Aortic smooth muscle cell (primary cell): ENCODE data around the gene SLC16A10. TPM values are rescaled to one million over a fixed set of nuclear protein-coding genes. Genes with fewer than 3 reads are reported as not detected.

Experiments used
- total RNA-seq: library from RNA; depleted of rRNA; stranded (reverse); fragments of >200 nt; gene quantifications from 2 replicates; pipeline ENCODE4 v1.2.3, GENCODE V29; 2014

SLC16A10 gene, protein sequence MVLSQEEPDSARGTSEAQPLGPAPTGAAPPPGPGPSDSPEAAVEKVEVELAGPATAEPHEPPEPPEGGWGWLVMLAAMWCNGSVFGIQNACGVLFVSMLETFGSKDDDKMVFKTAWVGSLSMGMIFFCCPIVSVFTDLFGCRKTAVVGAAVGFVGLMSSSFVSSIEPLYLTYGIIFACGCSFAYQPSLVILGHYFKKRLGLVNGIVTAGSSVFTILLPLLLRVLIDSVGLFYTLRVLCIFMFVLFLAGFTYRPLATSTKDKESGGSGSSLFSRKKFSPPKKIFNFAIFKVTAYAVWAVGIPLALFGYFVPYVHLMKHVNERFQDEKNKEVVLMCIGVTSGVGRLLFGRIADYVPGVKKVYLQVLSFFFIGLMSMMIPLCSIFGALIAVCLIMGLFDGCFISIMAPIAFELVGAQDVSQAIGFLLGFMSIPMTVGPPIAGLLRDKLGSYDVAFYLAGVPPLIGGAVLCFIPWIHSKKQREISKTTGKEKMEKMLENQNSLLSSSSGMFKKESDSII
- not detected in 2 replicates for total RNA-seq

DNA sequence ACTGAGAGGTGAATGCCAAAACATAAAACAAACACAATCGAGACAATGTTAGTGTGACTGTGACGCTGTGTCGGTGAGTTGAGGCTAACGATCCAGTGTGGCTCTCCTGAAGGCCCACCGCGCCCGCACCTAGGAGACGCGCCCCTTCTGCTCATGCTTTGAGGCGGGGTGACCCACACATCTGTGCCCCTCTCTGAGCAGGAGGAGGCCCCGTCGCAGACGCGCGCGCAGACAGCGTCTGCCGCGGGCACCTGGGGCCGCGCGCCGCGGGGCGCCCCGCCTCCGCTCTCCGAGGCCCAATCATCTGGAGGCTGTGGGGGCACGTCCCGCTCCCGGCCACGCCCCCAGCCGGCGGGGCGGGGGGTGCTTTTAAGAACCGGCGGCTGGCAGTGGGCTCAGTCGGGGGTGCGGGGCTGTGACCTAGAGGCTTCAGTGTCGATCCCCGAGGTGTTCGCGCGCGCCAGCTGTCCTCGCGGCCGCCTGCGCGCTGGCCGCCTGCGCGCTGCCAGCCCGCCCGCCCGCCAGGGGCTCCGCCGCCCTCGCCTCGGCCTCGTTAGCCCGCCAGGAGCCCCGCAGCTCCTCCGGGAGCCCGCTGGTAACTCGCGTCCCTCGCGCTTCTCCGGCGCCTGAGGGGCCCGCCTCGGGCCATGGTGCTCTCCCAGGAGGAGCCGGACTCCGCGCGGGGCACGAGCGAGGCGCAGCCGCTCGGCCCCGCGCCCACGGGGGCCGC, at the start of gene SLC16A10:
SLC16A10 (plus strand) TSS at position 398 of the 730 bp plus-strand sequence; CDS start at position 648, 250 bp downstream.

Other genes starting within 250 kb of the SLC16A10 start
- gene AMD1, start 212.7 kb upstream of the SLC16A10 start, total RNA-seq = 31.6 and 36.9 TPM in 2 replicates
- gene GTF3C6, start 128.8 kb upstream of the SLC16A10 start, total RNA-seq = 77.3 and 79.8 TPM in 2 replicates
- gene RPF2, start 105.5 kb upstream of the SLC16A10 start, total RNA-seq = 19.6 and 20.5 TPM in 2 replicates